HG03571 (cell line): Measurements from ENCODE around the gene SBK2.
"Not testable (repeated sequence)": the region's sequence is repeated elsewhere in the genome, so short reads cannot be mapped to it uniquely, and the experiment has no call there.

Experiments used
- ATAC-seq: cut with Tn5 transposase; IDR thresholded peaks from one replicate; pipeline ENCODE4 v1.9.1; 2021; ENCODE audit not compliant: unreplicated experiment

Gene SBK2

DNA sequence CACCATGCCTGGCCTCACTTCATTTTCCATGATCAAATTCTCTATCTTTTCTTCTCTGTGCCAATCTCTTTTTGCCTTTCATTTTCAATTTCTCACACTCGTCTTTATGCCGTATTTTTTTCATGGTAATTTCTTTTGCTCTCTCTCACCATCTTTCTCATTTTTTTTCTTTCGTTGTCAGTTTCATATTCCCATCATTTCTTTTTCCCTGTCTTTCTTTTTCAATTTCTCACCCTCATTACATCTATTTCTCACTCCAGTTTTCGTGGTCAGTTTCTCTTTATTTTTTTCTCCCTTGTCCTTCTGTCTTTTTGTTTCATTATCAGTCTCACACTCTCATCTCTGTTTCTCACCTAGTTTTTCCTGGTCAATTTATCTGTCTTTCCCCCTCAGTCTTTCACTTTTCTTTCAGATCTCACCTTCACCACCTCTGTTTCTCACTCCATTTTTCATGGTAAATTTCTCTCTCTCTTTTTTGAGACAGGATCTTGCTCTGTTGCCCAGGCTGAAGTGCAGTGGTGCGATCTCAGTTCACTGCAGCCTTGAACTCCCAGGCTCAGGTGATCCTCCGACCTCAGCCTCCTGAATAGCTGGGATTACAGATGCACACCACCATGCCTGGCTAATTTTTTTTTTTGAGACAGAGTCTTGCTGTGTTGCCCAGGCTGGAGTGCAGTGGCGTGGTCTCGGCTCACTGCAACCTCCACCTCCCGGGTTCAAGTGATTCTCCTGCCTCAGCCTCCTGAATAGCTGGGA lies 34.6 kb downstream of the SBK2 start:
- no peak for ATAC-seq

DNA sequence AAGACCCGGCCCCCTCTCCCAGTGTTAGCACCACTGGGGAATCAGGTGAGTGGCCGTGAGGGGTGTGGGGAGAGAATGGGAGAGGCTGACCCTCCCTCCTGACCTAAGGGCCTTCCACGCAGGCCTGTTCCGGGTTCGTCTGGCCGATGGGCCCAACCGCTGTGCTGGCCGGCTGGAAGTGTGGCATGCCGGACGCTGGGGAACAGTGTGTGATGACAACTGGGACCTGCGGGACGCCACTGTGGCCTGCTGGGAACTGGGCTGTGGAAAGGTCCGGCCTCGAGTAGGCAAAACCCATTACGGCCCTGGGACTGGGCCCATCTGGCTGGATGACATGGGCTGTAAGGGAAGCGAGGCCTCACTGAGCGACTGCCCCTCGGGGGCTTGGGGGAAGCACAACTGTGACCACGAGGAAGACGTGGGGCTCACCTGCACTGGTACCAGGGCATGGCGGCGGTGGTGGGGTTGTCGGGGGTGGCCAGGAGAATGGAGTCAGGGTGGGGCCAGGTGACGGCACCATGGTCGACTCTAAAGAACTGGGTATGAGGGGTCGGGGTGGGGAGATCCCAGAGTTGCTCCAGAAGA lies 36.5 kb downstream of the SBK2 start:
- ATAC-seq = no peak

GRCh38 chr19:55498246-55498840 lies 38.6 kb downstream of the SBK2 start:
- no peak for ATAC-seq

GRCh38 chr19:55497763-55498162 lies 39.2 kb downstream of the SBK2 start:
- ATAC-seq = no peak

DNA sequence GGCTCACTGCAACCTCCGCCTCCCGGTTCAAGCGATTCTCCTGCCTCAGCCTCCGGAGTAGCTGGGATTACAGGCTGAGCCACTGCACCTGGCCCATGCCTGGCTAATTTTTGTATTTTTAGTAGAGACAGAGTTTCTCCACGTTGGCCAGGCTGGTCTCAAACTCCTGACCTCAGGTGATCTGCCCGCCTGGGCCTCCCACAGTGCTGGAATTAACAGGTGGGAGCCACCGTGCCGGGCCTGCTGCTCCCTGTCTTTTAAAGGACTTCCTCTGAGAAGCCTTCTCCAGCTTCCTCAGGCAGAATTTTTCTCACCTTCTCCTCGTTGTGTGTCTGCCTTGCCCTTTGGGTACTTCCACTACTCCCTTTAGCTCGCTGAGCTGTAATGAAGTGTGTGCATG lies 40.1 kb downstream of the SBK2 start:
- not testable (repeated sequence) for ATAC-seq

GRCh38 chr19:55495646-55496349 lies 41.1 kb downstream of the SBK2 start:
- no peak for ATAC-seq

- no peak for ATAC-seq
Observed at GRCh38 chr19:55494172-55494761, 42.7 kb downstream of the SBK2 start.

GRCh38 chr19:55493645-55494171 lies 43.2 kb downstream of the SBK2 start:
- ATAC-seq = no peak

- no peak for ATAC-seq
Observed at GRCh38 chr19:55493052-55493644, 43.8 kb downstream of the SBK2 start.

DNA sequence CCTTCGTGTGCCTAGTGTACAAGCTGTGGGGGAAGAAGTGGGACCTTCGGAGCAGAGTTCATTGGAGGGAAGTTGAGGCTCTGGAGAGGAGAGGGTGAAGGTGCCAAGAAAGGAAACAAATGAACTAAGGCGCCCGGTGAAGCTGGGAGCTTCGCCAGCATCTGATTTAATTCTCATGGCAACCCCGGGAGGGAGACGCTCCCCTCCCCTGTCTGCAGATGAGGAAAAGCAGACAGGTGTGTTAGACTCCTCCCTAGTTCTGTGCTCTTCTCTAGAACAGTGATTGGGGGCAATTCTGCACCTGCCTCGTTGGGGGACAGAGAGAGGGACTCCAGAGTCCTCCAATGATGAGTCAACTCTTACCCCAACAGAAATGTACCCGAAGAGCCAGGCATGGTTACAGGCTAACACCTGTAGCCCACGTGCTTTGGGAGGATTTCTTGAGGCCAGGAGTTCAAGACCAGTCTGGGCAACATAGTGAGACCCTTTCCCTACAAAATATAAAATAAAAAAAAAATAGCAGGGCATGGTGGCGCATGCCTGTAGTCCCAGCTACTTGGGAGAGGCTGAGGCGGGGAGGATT lies 44.5 kb downstream of the SBK2 start:
- ATAC-seq = no peak

GRCh38 chr19:55491546-55492360 lies 45.2 kb downstream of the SBK2 start:
- ATAC-seq = no peak

- no peak for ATAC-seq
Observed at GRCh38 chr19:55490478-55491432, 46.2 kb downstream of the SBK2 start.

DNA sequence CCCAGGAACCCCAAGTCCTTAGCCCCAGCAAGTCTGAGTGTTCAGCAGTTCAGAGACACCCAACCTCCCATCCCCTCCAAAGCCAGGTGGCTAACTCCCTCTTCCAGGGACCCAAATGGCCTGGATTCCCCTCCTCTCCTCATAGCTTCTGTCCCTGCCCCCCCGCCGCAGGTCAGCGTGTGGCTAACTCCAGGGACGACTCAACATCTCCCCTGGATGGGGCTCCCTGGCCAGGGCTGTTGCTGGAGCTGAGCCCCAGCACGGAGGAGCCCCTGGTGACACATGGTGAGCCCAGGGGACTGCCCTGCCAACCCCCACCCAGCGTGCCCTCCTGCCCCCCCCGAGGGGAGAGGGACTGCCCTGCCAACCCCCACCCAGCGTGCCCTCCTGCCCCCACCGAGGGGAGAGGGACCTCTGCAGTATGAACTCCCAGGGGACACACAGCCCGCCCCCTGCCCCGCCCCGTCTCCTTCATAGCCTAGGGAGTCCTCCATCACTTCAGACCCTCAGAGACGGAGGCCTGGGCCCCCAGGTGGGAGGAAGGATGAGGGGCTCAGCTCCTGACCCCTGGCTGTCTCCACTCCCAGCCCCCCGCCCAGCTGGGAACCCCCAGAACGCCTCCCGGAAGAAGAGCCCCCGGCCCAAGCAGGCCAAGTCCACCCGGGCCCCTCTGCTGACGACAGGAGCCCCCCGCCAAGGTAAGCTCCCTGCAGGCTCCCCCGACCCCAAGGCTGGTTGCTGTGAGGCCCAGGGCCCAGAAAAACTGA lies 47.0 kb downstream of the SBK2 start:
- no peak for ATAC-seq

DNA sequence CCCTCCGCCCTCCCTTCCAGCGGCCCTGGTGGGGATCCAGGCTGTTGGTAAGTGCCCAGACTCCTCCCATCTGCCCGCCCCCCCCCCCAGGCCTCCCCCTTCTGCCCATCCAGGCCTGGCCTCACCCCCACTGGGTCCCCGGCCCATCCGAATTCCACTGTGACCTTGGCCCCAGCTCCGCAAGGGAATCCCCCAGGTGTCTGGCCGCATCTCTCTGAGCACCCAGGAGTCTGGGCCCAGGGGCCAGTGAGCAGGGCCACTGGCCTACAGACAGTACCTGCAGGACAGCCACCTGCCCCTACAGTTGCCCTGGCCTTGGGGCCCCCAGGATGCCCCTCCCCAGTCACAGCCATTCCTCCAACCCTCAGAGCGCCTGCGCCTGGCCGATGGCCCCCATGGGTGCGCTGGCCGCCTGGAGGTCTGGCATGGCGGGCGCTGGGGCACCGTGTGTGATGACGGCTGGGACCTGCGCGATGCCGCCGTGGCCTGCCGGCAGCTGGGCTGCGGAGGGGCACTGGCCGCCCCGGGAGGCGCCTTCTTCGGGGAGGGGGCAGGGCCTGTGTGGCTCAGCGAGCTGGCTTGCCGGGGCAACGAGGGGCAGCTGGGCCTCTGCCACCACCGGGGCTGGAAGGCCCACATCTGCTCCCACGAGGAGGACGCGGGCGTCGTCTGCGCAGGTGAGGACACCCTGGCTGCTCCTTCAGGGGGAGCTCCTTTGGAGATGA lies 47.8 kb downstream of the SBK2 start:
- no peak for ATAC-seq

DNA sequence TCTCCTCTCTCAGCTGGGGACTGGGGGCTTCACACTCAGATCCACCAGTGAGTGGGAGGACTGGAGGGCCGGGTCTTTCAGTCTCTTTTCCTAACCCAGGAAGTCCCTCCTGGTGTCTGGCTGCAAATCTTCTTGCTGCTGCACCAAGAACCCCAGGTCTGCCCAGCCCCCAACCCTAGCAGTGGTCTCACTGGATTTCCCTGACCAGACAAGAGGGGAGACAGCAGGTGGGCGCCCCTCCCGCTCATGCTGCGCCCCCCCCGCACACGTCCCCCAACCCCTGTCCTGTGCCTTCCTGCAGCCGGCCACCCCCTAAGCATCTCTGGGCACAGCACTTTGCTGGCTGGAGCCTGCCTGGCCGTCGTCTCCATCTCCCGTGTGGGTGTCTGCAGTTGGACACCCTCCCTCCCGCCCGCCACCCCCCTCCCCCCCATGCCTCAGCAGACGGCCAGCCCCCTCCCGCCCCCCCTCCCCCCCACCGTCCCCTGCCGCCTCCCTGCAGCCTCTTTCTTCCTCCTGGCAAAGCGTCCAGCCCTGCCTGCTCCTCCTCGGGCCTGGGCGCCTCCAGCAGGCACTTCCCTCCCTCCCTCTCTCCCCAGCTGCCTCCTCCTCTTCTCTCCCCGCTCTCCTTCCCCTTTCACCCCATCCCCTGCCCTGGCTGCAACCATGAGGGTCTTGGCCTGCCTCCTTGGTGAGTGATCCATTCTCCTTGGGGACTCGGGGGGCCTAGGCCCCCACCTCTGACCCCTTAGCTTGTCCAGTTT lies 48.8 kb downstream of the SBK2 start, which contains the start of gene SSC5D:
SSC5D (plus strand) TSS at position 513 of the 764 bp plus-strand sequence; CDS start at position 667, 154 bp downstream.
- ATAC-seq = no peak
